ENCODE data around the gene CD200.

- no peak for TF ChIP-seq CTCF (IDR thresholded peaks at IDR 0.05)
- no peak for TF ChIP-seq POLR2A (IDR thresholded peaks at IDR 0.05)
Observed at GRCh38 chr3:112308151-112308911, 24.6 kb upstream of the CD200 start.
